HG03460 (cell line): Measurements from ENCODE around the gene UBASH3B.
"Not testable (repeated sequence)": the region's sequence is repeated elsewhere in the genome, so short reads cannot be mapped to it uniquely, and the experiment has no call there.

Experiments used
- ATAC-seq: cut with Tn5 transposase; IDR thresholded peaks from one replicate; pipeline ENCODE4 v1.9.1; 2021; ENCODE audit not compliant: unreplicated experiment

The UBASH3B gene

GRCh38 chr11:122728561-122728960 lies 73.0 kb downstream of the UBASH3B start:
- no peak for ATAC-seq

DNA sequence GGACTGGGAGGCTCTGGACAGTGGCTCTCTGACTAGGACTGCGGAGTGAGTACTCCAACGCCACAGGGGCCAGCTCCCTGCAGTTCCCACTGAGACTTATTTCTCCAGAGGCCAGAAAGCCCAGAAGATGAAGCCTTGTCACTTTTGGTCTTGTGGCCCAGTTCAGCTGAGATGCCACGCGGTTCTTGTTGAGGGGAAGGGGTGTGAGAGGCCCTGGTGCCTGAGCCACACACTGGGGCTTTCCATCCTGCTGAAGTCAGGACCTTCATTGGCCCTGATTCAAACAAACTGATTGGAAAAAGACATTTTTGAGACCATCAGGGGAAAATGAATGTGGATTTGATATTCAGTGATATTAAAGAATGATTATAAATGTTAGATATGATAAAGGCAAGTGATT lies 73.6 kb downstream of the UBASH3B start:
- ATAC-seq: no peak

DNA sequence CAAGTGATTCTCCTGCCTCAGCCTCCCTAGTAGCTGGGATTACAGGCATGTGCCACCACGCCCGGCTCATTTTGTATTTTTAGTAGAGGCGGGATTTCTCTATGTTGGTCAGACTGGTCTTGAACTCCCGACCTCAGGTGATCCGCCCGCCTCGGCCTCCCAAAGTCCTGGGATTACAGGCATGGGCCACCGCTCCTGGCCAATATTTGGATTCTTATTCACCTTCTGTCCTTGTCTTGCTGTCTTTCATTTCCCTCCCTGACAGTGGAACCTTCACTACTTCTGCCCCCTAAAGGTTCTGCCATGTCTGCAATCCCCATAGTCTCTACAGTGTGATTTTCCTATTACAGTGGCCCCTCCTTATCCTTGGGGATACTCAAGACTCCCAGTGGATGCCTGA lies 75.2 kb downstream of the UBASH3B start:
- ATAC-seq: not testable (repeated sequence)

DNA sequence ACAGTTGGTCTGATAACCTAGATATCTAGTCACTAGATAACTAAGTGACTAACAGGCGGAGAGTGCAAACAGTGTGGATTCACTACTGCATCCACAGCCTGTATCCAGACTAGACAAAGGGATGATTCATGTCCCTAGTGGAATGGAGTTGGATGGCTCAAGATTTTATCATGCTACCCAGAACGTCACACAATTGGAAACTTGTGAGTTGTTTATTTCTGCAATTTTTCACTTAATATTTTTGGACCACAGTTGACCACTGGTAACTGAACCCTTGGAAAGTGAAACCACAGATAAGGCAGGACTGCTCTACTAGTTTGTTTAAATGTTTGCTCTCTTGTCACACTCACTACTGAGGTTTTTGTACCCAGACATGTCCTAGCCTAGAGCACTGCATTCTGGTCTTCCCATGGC lies 76.0 kb downstream of the UBASH3B start:
- ATAC-seq: no peak

DNA sequence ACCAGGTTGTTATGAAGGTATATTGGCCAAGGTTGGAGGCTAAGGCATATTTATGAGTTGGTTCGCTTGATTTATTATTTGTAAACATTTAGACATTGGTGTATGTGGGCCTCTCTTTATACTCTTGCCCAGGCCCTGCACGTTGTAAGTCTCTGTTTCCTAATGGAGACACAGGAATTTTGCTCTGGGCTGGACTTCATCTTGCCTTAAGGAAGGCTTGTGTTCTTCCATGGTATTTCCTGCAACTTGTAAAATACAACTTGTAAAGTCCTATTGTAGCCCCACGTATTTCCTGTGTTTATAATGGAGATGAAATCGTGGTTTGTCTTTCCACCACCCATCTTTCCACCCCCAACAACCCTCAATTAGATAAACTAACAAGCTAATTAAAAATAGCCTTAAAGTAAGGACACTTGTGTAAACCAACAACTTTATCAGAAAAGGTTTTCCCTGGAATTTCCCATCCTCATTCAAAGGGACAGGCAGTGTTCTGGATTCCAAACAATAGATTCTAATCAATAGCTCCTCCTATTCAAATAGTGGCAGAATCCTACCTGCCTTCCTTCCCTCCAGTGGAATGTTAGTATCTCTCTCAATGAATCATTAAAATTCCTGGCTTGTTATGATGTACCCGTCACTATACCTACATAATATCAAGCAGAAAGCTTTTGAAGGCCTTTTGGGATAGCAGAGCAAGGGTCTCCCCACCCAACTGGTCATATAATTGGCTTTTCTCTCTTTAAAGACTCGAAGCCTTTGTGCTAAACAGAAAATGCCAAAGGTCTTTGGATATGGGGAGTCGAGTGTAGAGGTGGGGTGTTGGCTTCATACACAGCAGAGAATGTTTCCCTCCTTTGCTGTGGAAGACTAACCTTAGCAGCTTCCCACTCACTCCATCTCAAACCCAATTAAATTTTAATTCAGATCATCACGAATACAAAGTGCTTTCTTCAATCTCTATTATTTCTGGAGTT lies 77.1 kb downstream of the UBASH3B start:
- ATAC-seq: no peak

DNA sequence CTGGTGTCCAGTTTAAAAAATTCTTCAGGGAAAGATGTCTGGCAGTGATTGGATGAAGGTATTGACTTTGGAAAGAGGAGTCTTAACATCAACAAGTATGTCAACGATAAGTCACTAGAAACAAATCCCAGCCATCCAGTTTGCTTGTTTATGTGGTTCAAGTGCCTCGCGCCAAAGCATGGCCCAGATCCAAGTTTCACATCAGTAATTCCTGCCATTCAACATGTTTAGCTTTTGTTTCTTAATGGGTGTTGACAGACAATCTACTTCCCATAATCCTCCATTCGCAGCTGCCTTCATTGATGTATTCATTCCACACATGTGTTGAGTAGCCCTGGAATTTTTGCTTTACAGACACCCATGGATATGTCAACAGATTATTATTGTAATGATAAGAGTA lies 77.8 kb downstream of the UBASH3B start:
- ATAC-seq: no peak

GRCh38 chr11:122734848-122735496 lies 79.5 kb downstream of the UBASH3B start:
- no peak for ATAC-seq

GRCh38 chr11:122737951-122738693 lies 82.6 kb downstream of the UBASH3B start:
- ATAC-seq: no peak

- no peak for ATAC-seq
These were observed 86.2 kb downstream of the UBASH3B start for GRCh38 chr11:122741613-122742300.

GRCh38 chr11:122742301-122743018 lies 86.9 kb downstream of the UBASH3B start:
- ATAC-seq: no peak

DNA sequence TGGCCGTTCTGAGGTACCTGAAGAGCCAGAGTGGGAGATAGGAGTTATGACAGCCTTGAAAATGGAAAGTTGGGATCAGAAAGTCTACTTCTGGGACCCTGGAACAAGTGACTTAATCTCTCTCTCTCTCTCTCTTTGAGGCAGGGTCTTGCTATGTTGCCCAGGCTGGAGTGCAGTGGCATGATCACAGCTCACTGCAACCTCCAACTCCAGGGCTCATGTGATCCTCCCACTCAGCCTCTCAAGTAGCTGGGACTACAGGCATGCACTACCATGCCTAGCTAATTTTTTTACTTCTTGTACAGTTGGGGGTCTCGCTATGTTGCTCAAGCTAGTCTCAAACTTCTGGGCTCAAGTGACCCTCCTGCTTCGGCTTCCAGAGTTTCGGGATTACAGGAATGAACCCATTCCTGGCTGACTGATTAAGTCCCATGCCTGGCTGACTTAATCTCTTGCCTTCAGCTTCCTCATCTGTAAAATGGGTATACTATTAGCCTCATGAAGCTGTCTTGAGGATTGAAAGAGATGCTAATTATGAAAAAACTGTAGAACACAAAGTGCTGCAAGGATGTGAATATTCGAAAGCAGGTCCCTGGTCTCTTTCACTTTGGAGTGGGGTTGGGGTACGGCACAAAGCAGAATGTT lies 87.7 kb downstream of the UBASH3B start:
- ATAC-seq: no peak

DNA sequence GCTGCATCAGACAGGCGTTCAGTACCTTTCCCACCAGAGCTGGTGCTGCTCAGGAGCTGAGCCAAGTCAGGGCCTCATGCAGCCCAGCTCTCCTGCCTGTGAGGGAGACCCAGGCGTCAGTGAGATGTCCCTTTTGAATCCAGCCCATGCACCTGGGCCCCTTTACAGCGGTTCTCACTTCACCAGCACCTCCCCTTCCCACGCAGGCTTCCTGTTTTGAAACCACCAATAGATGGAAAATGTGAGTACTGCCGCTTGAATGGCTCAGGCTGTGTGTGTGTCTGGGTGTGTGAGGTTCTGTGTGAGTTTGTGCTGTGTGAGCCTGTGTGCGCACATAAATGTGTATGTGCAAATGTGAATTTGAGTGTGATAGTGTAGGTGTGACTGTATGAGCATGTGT lies 88.4 kb downstream of the UBASH3B start:
- ATAC-seq: peak; percentile 42

- ATAC-seq: no peak
These were observed 88.8 kb downstream of the UBASH3B start for GRCh38 chr11:122744357-122744756.

DNA sequence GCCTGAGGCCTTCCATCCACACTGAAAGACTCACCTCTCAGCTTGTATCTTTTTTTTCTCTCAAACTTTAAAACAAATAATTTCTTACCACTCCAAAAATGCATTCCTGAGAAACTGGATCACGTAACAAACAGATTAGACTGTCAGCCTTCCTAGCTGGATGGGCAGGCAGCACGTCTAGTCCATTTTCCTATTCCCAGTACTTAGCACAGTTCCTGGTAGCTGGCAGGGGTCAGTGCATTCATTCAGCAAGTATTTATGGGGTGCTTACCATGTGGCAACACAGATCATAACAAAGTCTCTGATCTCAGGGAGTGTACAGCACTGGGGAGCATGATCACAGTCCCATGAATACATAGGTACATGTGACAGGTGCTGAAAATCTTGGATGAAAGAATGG lies 89.6 kb downstream of the UBASH3B start:
- ATAC-seq: no peak

DNA sequence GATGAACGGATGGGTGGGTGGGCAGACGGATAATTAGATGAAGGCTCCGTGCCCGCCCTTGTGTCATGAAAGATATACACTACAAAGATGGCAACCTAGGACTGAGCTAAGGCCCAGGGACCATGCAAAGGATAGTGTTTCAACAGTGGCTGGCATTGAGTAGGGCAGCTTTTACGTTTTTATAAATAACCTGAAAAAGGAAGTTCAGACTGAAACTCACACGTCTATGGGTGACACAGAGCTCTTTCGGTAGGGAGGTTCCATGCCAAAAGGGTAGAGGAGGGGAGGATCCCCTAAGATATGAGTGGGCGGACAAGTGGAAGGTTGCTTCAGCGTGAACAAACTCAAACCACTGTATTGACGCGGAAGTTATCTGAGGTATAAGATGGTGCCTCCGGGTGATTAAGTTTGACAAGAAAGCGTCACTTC lies 90.5 kb downstream of the UBASH3B start:
- peak; percentile 71 for ATAC-seq

- ATAC-seq: no peak
These were observed 91.2 kb downstream of the UBASH3B start for GRCh38 chr11:122746611-122747244.

DNA sequence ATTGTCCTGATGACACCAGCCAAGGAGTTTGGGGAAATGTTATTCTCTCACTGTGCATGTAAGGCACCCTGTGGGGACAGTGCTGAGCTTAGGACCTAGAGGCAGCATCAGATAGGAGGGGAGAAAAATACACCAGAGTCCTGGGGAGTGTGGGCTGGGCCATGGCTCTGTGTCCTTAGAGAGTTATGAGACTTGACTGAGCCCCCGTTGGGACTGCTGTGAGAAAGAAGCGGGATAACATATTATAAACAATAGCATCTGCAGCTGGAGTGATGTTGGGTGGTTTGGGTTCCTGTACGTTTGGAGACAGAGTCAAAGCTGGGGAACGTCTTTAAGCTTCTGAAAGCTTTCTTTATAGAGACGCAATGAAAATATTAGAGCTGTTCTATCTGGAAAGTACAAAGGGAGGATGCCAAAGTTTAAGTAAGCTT lies 91.8 kb downstream of the UBASH3B start:
- ATAC-seq: no peak

GRCh38 chr11:122749005-122749687 lies 93.6 kb downstream of the UBASH3B start:
- peak; percentile 90 for ATAC-seq

DNA sequence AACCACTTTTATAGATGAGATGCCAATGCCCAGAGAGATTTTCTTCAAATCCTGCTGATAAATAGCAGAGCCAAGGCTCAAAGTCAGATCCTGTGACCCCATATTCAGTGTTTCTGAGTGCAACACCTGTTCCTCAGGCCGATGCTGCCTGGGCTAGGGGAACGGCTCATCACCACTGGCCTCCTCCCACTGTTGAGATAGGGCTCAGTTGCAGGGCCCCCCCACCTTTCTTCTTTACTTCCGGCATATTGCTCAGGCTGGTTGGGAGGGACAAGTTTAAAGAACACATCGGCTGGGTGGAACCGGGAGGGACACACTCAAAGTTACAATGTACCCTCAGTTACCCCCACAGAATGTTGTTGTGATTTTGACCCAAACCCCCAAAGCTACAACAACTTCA lies 94.5 kb downstream of the UBASH3B start:
- ATAC-seq: no peak
